T47D (cell line): ENCODE results near the gene ASCL2.

Experiments used
- DNase-seq, 2 experiments: peaks; one replicate each; pipeline versions ENCODE4 v3.0.0 to v3.0.0-alpha.2; 2011 to 2012; ENCODE audit warnings: low read depth in 1 of 2, low spot score in 1 of 2
- JUND ChIP-seq: IDR thresholded peaks from 2 replicates; pipeline ENCODE4 v1.6.1; 2012; ENCODE audit warnings: low read depth
- in situ Hi-C: cut with HindIII; loops from 2 replicates; pipeline ENCODE4 v1.10.0; 2016; ENCODE audit warnings: low sequenced_read_pairs, low pct_unique_long_range_greater_than_20kb

The ASCL2 gene

DNA sequence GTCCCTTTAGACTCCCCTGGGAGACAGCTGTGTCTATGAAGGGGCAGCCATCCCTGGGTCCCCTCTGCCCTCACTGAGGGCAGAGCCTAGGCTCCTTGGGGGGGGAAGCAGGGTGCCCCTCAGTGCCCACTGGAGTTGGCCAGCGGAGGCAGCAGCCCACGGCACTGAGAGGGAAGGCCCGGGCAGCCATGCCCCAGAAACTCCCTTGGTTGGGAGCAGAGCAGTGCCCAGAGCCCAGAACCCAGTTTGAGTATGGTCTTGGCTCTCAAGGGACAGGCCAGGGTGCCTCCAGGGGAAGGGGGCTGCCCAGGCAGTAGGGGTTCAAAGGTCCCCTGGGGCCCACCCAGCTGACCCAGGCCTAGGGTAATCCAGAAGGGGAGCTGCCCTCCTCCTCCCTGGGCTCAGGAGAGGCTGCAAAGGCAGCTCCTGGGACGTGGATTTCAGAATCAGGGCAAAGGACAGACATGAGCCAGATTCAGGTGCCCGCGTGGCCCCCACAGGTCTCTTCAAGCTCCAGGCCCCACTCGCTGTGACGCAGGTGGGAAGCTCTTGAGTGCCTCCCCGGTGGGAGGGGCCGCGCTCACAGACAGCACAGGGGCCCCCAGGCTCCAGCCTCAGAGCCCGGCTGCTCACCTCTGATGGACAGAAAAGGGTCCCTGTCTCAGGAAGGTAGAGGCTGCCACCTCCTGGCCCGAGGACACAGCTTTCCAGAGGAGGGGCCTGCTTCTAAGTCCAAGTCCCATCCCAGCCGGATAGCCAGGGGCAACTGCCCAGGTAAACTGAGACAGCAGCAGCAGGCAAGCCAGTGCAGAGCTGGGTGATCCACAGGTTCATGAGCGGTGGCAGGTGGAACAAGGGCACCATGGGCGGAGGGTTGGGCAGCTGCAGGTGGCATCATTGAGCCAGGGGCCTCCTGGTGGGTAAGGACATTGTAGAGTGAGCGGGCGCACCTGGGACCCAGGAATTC is 28.7 kb upstream of the ASCL2 start:
- peak; percentile 73 to 84 for DNase-seq
- in situ Hi-C loops: no loop called here
- TF ChIP-seq JUND: no peak

DNA sequence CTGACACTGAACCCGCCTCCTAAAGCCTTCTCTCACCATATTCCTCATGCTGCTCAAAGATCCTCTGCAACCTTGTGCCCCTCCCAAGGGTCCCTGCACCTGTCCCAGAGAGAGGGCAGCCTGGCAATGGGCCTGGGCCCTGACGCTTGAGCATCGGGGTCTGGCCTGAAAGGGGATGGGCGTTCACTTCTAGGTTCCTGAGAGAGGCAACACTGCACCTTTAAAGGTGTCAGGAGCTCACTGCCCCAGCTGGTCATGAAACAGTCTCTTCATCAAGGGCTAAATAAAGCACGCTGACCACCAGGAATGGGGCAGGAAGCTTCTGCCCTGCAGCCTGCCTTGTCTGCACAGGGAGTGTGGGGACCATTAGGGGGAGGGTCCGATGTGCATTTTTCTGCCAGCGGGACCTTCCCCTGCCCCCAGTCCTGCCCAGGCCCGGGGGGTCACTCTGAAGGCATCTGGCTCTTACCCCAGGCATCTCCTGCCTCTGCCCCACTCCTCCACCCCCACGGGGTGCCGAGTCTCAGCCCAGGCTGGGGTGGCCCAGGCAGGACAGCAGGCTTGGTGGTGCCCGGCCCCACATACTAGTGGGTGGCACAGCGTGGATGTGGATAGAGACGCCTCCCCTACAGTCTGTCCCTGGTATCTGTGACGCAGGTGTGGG is 27.9 kb upstream of the ASCL2 start:
- in situ Hi-C loops: no loop called here
- no peak for TF ChIP-seq JUND
- no peak for DNase-seq

DNA sequence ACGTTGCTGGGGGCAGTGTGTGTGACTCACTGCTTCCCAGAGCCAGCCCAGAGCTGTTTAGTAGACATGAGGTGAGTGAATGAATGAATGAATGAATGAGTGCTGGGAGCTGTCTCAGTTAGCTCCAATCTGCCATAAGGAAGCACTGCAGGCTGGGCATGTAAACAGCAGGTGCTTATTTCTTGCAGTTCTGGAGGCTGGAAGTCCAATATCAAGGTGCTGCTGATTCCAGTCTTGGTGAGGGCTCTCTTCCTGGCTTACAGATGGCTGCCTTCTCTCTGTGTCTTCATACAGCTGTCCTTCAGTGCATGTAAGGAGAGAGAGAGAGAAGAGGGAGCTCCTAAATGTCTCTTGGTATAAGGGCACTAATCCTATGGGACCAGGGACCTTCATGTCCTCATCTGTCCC is 27.2 kb upstream of the ASCL2 start:
- in situ Hi-C loops: no loop called here
- TF ChIP-seq JUND: no peak
- DNase-seq: no peak

DNA sequence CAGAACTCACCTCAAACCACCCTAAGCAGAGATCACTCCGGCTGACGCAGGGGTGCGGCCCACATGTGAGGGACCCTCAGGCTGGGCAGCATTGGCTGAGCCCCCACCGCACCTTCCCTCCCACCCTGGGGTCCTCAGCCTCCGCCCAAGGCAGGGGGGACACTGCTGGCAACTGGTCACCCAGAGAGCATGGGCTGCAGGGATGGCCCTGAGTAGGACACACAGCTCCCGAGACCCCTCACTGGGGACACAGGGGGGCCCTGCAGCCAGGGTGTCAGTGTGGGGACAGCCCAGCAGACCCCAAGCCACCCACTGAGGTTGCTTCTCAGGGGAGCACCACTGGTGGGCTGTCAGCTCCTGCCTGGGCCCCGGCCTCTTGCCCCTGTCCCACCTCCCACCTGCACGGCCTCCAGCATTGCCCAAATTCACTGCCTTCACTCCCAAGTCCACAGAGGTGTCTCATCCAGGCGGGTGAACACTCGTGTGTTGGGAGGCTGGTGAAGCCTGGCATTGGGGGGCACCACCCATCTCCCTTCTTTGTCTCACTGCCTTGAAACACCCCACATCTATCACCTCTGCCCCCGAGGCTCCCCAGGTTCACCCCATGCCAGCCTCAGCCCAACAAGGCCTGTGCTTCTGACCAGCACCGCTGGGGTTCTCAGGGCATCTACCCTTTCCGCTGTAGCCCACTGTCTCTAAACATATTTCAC is 26.7 kb upstream of the ASCL2 start:
- no peak for DNase-seq
- no peak for TF ChIP-seq JUND
- in situ Hi-C loops: no loop called here

DNA sequence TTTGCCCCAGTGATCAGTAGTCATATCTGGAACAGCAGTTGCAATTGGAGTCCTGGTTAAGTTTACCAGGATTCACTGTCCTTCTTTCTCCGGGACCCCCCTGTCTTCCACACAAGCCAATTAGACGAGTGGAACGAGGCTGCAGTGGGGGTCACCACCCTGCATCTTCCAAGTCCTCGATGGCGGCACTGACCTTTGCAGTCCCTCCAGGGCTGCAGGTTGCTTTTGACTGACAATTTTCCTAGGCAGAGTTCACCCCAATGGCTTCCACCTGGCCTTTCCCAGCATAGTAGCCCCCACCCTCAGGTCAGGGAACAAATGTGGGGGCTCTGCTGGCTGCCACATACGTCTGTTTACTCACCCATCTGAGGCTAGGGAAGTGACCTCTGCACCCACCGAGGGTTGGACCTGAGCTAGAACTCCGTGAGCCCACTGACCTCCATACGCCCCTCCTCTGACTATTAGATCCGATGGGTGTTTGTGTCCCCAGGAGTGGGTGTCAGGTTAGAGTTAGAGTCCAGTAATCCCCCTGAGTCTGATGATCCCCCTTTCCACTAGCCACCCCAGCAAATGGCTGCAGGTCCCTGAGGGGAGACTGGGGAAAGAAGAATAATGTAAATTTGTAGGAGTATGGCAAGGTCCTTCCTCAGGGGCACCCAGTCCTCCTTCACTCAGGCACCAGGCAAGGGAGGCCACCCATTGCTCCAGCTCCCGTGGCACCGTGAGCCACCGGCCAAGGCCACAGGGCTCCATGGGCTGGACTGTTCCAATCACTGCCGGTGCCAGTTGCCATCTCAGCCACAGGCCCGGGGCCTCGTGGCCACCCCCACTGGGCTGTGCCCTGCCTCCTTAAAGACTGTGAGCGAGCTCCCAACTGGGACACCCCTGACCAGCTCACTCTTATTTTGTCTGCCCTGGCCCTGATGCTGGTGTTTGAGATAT is 25.9 kb upstream of the ASCL2 start:
- DNase-seq: no peak
- in situ Hi-C loops: no loop called here
- no peak for TF ChIP-seq JUND

DNA sequence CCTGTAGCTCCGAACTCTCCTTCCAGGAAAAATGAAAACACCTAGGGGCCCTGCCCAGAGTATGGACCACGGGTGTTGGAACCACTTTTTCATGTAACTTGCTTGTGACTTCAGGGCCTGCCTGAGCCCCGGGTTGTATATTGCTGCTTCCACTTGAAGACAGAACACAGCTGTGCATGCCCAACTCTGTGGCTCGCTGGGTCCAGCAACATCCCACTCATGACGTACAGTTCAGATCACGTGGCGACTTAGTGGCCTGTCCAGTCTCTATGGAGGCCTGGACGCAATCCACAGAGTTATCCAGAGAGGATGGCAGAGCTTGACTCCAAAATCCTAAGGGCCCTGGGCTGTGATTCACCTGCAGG is 24.5 kb upstream of the ASCL2 start:
- in situ Hi-C loops: no loop called here
- no peak for TF ChIP-seq JUND
- no peak for DNase-seq

DNA sequence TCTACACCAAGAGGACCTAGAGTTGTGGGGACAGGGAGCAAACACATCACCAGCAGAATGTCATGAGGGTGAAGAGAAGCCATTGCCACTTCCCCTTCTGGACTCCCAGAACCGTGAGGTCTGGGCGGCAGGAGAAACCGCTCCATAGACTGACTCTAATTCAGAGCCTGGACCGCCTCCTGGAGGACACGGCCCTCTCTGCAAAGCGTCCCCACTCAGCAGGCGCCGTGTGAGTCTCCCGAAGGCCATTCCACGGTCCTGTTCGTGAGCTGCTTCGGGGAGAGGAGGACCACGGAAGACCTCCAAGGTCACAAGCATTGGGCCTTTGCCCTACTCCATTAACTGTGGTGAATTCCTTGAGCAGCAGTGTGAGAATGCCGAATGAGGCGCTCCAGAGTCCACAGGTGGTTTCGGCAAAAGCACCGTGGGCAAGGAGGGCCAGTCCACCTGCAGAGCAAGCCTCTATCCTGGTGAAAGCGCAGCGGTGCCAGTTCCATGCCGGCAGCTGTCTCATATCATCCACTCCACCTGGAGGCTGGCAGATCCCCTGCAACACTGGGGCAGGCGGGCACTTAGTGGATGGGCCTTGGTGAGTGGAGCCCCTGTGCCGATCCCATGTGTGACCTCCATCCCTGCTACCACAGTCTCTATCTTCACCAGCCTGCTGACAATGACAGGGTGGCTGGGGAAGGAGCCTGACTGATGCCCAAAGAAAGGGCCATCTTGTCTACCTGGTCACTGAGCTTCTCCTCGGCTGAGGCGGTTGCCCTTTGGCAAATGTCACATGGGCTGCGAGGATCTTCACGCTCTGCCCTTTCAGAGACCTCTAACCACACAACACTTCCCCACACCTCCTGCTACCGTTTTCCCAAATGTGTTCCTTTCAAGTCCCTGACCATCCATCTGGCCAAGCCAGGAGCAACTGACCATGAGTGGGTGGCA is 23.9 kb upstream of the ASCL2 start:
- in situ Hi-C loops: no loop called here
- no peak for DNase-seq
- TF ChIP-seq JUND: no peak

DNA sequence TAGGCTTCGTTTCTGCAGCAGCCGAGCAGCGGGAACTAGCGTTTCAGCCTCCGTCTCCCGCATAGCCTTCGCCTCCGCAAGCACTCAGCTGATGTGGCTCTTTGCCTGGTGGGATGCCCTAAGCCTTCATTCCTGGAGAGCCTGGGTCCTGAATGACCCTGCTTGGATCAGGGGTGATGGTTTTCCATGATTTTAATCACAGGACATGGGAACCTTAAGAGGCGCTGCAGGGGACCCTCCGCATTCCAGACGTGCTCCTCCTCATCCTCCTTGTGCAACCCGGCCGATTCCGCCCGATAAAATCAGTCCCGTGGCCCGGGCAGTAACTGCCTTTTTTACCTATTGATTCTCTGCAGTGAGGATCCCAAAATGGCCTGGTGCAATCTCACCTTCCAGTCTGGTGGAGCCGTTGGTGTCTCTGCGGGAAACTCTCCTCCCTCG is 23.2 kb upstream of the ASCL2 start:
- in situ Hi-C loops: no loop called here
- no peak for DNase-seq
- TF ChIP-seq JUND: no peak

DNA sequence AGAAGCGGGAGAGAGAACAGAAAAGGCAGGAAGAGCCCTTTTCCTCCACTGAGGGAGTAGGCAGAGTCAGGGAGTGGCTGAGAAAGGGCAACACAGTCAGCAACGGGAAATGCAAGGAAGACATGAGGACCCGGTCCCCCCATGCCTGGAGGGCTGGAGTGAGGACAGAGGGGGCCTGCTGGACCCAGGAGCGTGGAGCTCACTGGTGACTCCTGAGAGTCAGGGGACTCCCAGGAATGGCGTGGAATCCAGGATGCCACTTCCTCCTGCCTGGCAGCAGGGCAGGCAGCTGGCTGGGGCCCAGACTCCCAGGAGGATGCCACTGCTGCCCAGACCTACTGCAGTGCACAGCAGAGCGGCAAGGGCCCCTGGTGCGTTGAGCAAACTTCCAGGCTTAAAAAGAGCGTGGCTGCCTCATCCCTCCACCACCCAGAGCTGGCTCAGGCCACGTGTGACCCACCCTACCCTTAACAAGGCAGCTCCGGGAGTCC is 20.0 kb upstream of the ASCL2 start:
- in situ Hi-C loops: no loop called here
- no peak for DNase-seq
- TF ChIP-seq JUND: no peak

DNA sequence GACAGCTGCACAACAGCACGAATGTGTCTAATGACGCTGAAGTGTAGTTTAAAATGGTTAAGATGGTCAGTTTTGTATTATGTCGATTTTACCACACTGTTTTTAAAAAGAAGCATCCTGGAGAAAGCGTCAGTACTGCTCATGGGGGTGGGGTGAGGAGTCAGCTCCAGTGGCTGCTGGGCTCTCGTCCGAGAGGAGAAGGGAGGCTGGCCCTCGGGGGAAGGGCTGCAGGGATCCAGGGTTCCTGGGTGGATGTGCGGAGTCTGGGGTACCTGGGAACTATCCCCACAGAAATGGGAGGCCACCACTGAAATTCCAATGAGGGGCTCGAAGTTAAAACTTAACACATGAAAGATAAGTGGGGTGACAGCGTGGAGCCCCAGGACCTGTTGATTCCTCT is 19.5 kb upstream of the ASCL2 start:
- TF ChIP-seq JUND: no peak
- no peak for DNase-seq
- in situ Hi-C loops: no loop called here

DNA sequence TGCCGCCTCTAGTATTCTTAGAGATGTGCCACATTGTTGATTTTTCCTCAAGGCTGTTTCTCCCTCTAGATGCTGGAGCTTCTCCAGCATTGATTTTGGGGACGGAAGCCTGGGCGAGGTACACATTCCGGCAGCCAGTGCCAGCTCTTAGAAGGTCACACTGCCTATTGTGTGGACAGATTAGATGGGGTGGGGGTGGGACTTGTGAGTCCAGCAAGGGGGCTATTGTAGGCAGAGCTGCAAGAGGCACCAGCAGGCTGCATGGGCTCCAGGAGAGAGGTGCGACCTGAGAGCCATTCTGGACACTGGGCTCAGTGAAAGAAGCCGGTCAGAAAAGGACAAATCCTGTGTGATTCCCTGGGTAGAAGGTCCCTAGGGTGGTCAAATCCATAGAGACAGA is 19.0 kb upstream of the ASCL2 start:
- in situ Hi-C loops: no loop called here
- TF ChIP-seq JUND: no peak
- no peak for DNase-seq
